Liver (tissue), 9 donors: ENCODE results near the gene PHC2. TPM values are rescaled to one million over a fixed set of nuclear protein-coding genes. Genes with fewer than 3 reads are reported as not detected.

Source experiments
- DNase-seq: peaks from one replicate; pipeline ENCODE4 v3.0.0-alpha.2; 2017; ENCODE audit warnings: low spot score
- H3K27ac ChIP-seq, 2 donors: one replicate each; pipeline ENCODE4 v1.7.0; 2013; ENCODE audit warnings: inconsistent platforms in 2 of 2, low read length in 2 of 2, control low read depth in 1 of 2, low read depth in 1 of 2, mild to moderate bottlenecking in 1 of 2
- H3K27me3 ChIP-seq, 4 donors: one replicate each; pipeline versions ENCODE4 v1.6.1 to v1.7.0; 2013; ENCODE audit warnings: low read length in 3 of 4, inconsistent platforms in 1 of 4, mild to moderate bottlenecking in 1 of 4, moderate library complexity in 1 of 4; ENCODE audit not compliant: control insufficient read depth in 4 of 4, insufficient read depth in 4 of 4
- H3K36me3 ChIP-seq, 4 donors: one replicate each; pipeline versions ENCODE4 v1.6.1 to v1.7.0; 2013; ENCODE audit warnings: low read length in 3 of 4, mild to moderate bottlenecking in 3 of 4, low read depth in 1 of 4, moderate library complexity in 1 of 4; ENCODE audit not compliant: control insufficient read depth in 4 of 4, insufficient read depth in 3 of 4
- H3K4me1 ChIP-seq, 4 donors: one replicate each; pipeline versions ENCODE4 v1.6.1 to v1.7.0; 2013; ENCODE audit warnings: low read length in 3 of 4, mild to moderate bottlenecking in 3 of 4, moderate library complexity in 1 of 4; ENCODE audit not compliant: control insufficient read depth in 4 of 4, insufficient read depth in 4 of 4
- H3K4me3 ChIP-seq, 3 donors: one replicate each; pipeline versions ENCODE4 v1.6.1 to v1.7.0; 2013; ENCODE audit warnings: low read length in 3 of 3, control low read depth in 1 of 3, low read depth in 1 of 3, mild to moderate bottlenecking in 1 of 3
- H3K9ac ChIP-seq, 2 donors: one replicate each; pipeline ENCODE4 v1.7.0; 2013; ENCODE audit warnings: low read length in 2 of 2, mild to moderate bottlenecking in 2 of 2, moderate library complexity in 2 of 2, control low read depth in 1 of 2, low read depth in 1 of 2
- H3K9me3 ChIP-seq, 4 donors: one replicate each; pipeline versions ENCODE4 v1.6.1 to v1.7.0; 2013; ENCODE audit warnings: low read length in 3 of 4; ENCODE audit not compliant: control insufficient read depth in 4 of 4
- ATF3 ChIP-seq: IDR thresholded peaks from 2 replicates; pipeline ENCODE4 v1.6.1; 2016; ENCODE audit warnings: antibody characterized with exemption
- EGR1 ChIP-seq, 2 donors: IDR thresholded peaks; 2 replicates each; pipeline ENCODE4 v1.6.1; 2016 to 2018; ENCODE audit warnings: antibody characterized with exemption in 2 of 2, low read depth in 2 of 2
- FOXA1 ChIP-seq: IDR thresholded peaks from 2 replicates; pipeline ENCODE4 v1.6.1; 2016; ENCODE audit warnings: antibody characterized with exemption
- FOXA2 ChIP-seq: IDR thresholded peaks from 2 replicates; pipeline ENCODE4 v1.6.1; 2016; ENCODE audit warnings: antibody characterized with exemption
- GABPA ChIP-seq, 2 donors: IDR thresholded peaks in 1 of 2; conservative IDR thresholded peaks in 1 of 2; 2 replicates each; pipeline ENCODE4 v1.6.1; 2016; ENCODE audit warnings: antibody characterized with exemption in 2 of 2, mild to moderate bottlenecking in 1 of 2, moderate library complexity in 1 of 2
- HNF4A ChIP-seq, 2 donors: conservative IDR thresholded peaks; 2 replicates each; pipeline ENCODE4 v1.6.1; 2016; ENCODE audit warnings: antibody characterized with exemption in 2 of 2, mild to moderate bottlenecking in 2 of 2
- HNF4G ChIP-seq: IDR thresholded peaks from 2 replicates; pipeline ENCODE4 v1.6.1; 2016; ENCODE audit warnings: antibody characterized with exemption
- JUND ChIP-seq, 2 donors: IDR thresholded peaks; 2 replicates each; pipeline ENCODE4 v1.6.1; 2016; ENCODE audit warnings: antibody characterized with exemption in 2 of 2
- MAX ChIP-seq: IDR thresholded peaks from 2 replicates; pipeline ENCODE4 v1.6.1; 2016; ENCODE audit warnings: antibody characterized with exemption
- NR2F2 ChIP-seq: IDR thresholded peaks from 2 replicates; pipeline ENCODE4 v1.6.1; 2016; ENCODE audit warnings: antibody characterized with exemption
- RAD21 ChIP-seq, 2 donors: IDR thresholded peaks; 2 replicates each; pipeline ENCODE4 v1.6.1; 2016; ENCODE audit warnings: antibody characterized with exemption in 2 of 2, mild to moderate bottlenecking in 2 of 2
- REST ChIP-seq: IDR thresholded peaks from 2 replicates; pipeline ENCODE4 v1.6.1; 2016; ENCODE audit warnings: antibody characterized with exemption, mild to moderate bottlenecking
- RXRA ChIP-seq, 2 donors: IDR thresholded peaks; 2 replicates each; pipeline ENCODE4 v1.6.1; 2017 to 2018; ENCODE audit warnings: antibody characterized with exemption in 2 of 2, mild to moderate bottlenecking in 1 of 2
- SP1 ChIP-seq: IDR thresholded peaks from 2 replicates; pipeline ENCODE4 v1.6.1; 2018; ENCODE audit warnings: antibody characterized with exemption, mild to moderate bottlenecking
- TAF1 ChIP-seq: conservative IDR thresholded peaks from 2 replicates; pipeline ENCODE4 v1.6.1; 2016; ENCODE audit warnings: antibody characterized with exemption, mild to moderate bottlenecking
- YY1 ChIP-seq: IDR thresholded peaks from 2 replicates; pipeline ENCODE4 v1.6.1; 2016; ENCODE audit warnings: antibody characterized with exemption, mild to moderate bottlenecking
- WGBS: extraction: QIAGEN DNeasy Blood & Tissue Kit; methylation state at CpG from one replicate; pipeline ENCODE4 v1.1.7; 2013; 5-methylcytosine and 5-hydroxymethylcytosine counted together
- polyA plus RNA-seq, 2 donors: library from polyadenylated mRNA; stranded (reverse) in 1 of 2; unstranded in 1 of 2; fragments of 200-250 nt in 1 of 2; fragments of >200 nt in 1 of 2; fragmentation: Nextera tagmentation in 1 of 2; extraction: Ambion mirVana in 1 of 2; gene quantifications; one replicate each; pipeline versions ENCODE4 v1.2.1 to v1.2.3, GENCODE V29; 2013 to 2015
- total RNA-seq, 2 donors: library from RNA; depleted of rRNA; stranded (reverse); fragments of >200 nt; gene quantifications; one replicate each; pipeline ENCODE4 v1.2.3, GENCODE V29; 2014
- TF ChIP-seq, protein P1 (sequence below): fragments of 150-350 bp; IDR thresholded peaks from 2 replicates; pipeline ENCODE4 v1.5.1; 2017; ENCODE audit warnings: improper control_type of control experiment, low read depth, low read length; ENCODE audit not compliant: missing input control
- TF ChIP-seq, protein P2 (sequence below): IDR thresholded peaks from 2 replicates; pipeline ENCODE4 v1.6.1; 2016; ENCODE audit warnings: antibody characterized with exemption
- donor health status: healthy.
- donor health status: healthy.
- donor health status: healthy.
- donor health status: healthy.
- donor health status: healthy.

PHC2 gene
- total and polyA plus RNA-seq, 4 donors = 19.1 to 67.8 (median 44.7) TPM

DNA sequence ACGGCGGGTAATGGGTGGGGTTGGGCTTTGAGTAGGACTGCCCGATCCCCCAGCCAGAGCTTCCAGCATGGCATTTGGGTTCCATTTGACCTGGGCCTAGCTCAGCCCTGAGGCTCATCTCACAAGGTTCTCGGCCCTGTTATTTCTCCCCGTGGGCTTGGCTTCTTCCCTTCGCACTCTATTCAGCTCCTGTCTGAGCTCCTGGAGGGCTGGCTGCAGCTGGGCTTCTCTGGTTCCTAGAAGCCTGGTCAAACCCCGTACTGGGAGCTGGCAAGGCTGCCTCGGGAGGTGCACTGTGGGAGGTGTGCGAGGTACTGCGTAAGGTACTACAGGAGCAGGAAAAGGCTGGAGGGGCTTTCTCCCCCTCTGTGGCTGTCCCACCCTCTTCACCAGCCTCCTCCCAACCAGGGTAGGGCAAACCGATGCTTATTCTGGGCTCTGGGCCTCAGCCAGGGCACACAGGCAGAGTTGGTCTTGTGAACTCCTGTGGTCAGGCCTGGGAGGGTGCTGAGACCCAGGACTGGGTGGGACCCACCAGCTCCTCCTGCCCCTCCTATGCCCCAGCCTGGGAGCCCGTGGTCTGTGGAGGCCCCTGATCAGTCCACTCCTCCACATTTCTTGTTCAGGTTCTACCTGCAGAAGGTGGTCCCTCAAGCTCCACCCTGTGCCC lies 110.8 kb downstream of the PHC2 start:
- no peak for DNase-seq
- TF ChIP-seq JUND (IDR thresholded peaks at IDR 0.05) (no peak), GABPA (IDR thresholded peaks at IDR 0.05 in 1 of 2, conservative IDR thresholded peaks at IDR 0.05 in 1 of 2) (no peak), RAD21 (IDR thresholded peaks at IDR 0.05) (no peak), FOXA2 (no peak), SP1 (no peak), HNF4A (conservative IDR thresholded peaks at IDR 0.05) (no peak), TAF1 (no peak), NR2F2 (no peak), ATF3 (no peak), MAX (no peak), FOXA1 (no peak), EGR1 (IDR thresholded peaks at IDR 0.05; ENCODE audit: low read depth in 2 of 2) (no peak), REST (no peak), YY1 (no peak), RXRA (IDR thresholded peaks at IDR 0.05) (no peak), HNF4G (no peak)
- TF ChIP-seq, protein P1, sequence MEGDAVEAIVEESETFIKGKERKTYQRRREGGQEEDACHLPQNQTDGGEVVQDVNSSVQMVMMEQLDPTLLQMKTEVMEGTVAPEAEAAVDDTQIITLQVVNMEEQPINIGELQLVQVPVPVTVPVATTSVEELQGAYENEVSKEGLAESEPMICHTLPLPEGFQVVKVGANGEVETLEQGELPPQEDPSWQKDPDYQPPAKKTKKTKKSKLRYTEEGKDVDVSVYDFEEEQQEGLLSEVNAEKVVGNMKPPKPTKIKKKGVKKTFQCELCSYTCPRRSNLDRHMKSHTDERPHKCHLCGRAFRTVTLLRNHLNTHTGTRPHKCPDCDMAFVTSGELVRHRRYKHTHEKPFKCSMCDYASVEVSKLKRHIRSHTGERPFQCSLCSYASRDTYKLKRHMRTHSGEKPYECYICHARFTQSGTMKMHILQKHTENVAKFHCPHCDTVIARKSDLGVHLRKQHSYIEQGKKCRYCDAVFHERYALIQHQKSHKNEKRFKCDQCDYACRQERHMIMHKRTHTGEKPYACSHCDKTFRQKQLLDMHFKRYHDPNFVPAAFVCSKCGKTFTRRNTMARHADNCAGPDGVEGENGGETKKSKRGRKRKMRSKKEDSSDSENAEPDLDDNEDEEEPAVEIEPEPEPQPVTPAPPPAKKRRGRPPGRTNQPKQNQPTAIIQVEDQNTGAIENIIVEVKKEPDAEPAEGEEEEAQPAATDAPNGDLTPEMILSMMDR = no peak
- TF ChIP-seq, protein P2, sequence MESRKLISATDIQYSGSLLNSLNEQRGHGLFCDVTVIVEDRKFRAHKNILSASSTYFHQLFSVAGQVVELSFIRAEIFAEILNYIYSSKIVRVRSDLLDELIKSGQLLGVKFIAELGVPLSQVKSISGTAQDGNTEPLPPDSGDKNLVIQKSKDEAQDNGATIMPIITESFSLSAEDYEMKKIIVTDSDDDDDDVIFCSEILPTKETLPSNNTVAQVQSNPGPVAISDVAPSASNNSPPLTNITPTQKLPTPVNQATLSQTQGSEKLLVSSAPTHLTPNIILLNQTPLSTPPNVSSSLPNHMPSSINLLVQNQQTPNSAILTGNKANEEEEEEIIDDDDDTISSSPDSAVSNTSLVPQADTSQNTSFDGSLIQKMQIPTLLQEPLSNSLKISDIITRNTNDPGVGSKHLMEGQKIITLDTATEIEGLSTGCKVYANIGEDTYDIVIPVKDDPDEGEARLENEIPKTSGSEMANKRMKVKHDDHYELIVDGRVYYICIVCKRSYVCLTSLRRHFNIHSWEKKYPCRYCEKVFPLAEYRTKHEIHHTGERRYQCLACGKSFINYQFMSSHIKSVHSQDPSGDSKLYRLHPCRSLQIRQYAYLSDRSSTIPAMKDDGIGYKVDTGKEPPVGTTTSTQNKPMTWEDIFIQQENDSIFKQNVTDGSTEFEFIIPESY = no peak
- no peak overlapping the region for H3K4me3 ChIP-seq
- H3K36me3 ChIP-seq = peaks cover 7 to 25% (median 22%) of the 10 kb centered on the region in 4 donors
- 86% methylated on average over 12 of the region's 12 CpGs for WGBS
- no peaks in the 10 kb centered on the region for H3K4me1 ChIP-seq
- no peak overlapping the region for H3K9ac ChIP-seq
- H3K27ac ChIP-seq = no peak overlapping the region
- H3K9me3 ChIP-seq = no peaks in the 10 kb centered on the region
- H3K27me3 ChIP-seq = no peaks in the 10 kb centered on the region
